KMS-11 (cell line): ENCODE data around the gene PPFIBP1.
"Not testable (repeated sequence)": the region's sequence is repeated elsewhere in the genome, so short reads cannot be mapped to it uniquely, and the experiment has no call there.

Source experiments
- H2AFZ ChIP-seq: fragments of 200-600 bp; sonication (generic); 2 replicates; pipeline ENCODE4 v1.6.1; 2016; ENCODE audit warnings: antibody characterized with exemption, mixed run types, low read depth
- H3K27ac ChIP-seq: fragments of 200-600 bp; sonication (generic); 2 replicates; pipeline ENCODE4 v1.6.1; 2016; ENCODE audit warnings: mild to moderate bottlenecking, mixed run types
- H3K27me3 ChIP-seq: fragments of 200-600 bp; sonication (generic); 2 replicates; pipeline ENCODE4 v1.6.1; 2017; ENCODE audit warnings: mild to moderate bottlenecking, low read depth, mixed run types, moderate library complexity; ENCODE audit not compliant: insufficient read depth
- H3K36me3 ChIP-seq: fragments of 200-600 bp; sonication (generic); 2 replicates; pipeline ENCODE4 v1.6.1; 2017; ENCODE audit warnings: mild to moderate bottlenecking, mixed run types; ENCODE audit not compliant: insufficient read depth
- H3K4me1 ChIP-seq: fragments of 200-600 bp; sonication (generic); 2 replicates; pipeline ENCODE4 v1.6.1; 2016; ENCODE audit warnings: mild to moderate bottlenecking, low read depth, mixed run types; ENCODE audit not compliant: poor library complexity, severe bottlenecking
- H3K4me2 ChIP-seq: fragments of 200-600 bp; sonication (generic); 2 replicates; pipeline ENCODE4 v1.7.0; 2016; ENCODE audit warnings: mild to moderate bottlenecking, mixed run types
- H3K4me3 ChIP-seq: fragments of 200-600 bp; sonication (generic); IDR thresholded peaks from 2 replicates; pipeline ENCODE4 v1.6.1; 2017; ENCODE audit warnings: low read depth, low read length, mixed read lengths; ENCODE audit not compliant: insufficient read depth
- H3K79me2 ChIP-seq: fragments of 200-600 bp; sonication (generic); 2 replicates; pipeline ENCODE4 v1.6.1; 2016; ENCODE audit warnings: low read depth, mixed run types; ENCODE audit not compliant: insufficient read depth
- H3K9ac ChIP-seq: fragments of 200-600 bp; sonication (generic); 2 replicates; pipeline ENCODE4 v1.6.1; 2016; ENCODE audit warnings: mild to moderate bottlenecking, mixed run types
- H4K20me1 ChIP-seq: fragments of 200-600 bp; sonication (generic); 2 replicates; pipeline ENCODE4 v1.6.1; 2016; ENCODE audit warnings: mild to moderate bottlenecking, mixed run types; ENCODE audit not compliant: insufficient read depth
- TF ChIP-seq, protein P1 (sequence below): fragments of 200-600 bp; sonication (generic); conservative IDR thresholded peaks from 2 replicates; pipeline ENCODE4 v1.6.1; 2017; ENCODE audit warnings: low read depth, mild to moderate bottlenecking, antibody characterized with exemption, low read length, moderate library complexity, mixed read lengths

The PPFIBP1 gene

DNA sequence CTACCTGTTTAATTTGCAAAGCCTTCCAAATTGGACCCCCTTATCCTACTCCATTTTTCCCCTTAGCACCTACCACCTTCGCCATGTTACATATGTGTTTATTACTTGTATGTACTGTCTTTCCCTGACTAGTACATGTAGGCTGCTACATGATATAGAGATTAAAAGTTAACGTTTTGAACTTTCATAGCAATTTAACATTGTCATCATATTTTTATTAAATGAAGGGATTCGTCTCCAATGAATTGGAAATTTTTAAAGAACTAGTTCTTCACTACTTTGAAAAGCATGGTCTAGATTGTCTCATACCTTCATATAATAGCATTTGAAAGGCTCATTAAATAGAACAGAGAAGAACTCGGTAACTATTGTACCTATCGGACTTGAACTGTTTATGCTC, 107.4 kb downstream of the PPFIBP1 start:
- Histone ChIP-seq H3K4me1 (no peaks in the 10 kb centered on the region), H3K4me3 (no peak overlapping the region), H3K36me3 (no peaks in the 10 kb centered on the region), H3K9ac (no peak overlapping the region), H2AFZ (no peak overlapping the region), H4K20me1 (no peaks in the 10 kb centered on the region), H3K4me2 (no peak overlapping the region), H3K79me2 (no peaks in the 10 kb centered on the region), H3K27me3 (no peaks in the 10 kb centered on the region), H3K27ac (no peak overlapping the region)
- TF ChIP-seq, protein P1, sequence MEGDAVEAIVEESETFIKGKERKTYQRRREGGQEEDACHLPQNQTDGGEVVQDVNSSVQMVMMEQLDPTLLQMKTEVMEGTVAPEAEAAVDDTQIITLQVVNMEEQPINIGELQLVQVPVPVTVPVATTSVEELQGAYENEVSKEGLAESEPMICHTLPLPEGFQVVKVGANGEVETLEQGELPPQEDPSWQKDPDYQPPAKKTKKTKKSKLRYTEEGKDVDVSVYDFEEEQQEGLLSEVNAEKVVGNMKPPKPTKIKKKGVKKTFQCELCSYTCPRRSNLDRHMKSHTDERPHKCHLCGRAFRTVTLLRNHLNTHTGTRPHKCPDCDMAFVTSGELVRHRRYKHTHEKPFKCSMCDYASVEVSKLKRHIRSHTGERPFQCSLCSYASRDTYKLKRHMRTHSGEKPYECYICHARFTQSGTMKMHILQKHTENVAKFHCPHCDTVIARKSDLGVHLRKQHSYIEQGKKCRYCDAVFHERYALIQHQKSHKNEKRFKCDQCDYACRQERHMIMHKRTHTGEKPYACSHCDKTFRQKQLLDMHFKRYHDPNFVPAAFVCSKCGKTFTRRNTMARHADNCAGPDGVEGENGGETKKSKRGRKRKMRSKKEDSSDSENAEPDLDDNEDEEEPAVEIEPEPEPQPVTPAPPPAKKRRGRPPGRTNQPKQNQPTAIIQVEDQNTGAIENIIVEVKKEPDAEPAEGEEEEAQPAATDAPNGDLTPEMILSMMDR: no peak

DNA sequence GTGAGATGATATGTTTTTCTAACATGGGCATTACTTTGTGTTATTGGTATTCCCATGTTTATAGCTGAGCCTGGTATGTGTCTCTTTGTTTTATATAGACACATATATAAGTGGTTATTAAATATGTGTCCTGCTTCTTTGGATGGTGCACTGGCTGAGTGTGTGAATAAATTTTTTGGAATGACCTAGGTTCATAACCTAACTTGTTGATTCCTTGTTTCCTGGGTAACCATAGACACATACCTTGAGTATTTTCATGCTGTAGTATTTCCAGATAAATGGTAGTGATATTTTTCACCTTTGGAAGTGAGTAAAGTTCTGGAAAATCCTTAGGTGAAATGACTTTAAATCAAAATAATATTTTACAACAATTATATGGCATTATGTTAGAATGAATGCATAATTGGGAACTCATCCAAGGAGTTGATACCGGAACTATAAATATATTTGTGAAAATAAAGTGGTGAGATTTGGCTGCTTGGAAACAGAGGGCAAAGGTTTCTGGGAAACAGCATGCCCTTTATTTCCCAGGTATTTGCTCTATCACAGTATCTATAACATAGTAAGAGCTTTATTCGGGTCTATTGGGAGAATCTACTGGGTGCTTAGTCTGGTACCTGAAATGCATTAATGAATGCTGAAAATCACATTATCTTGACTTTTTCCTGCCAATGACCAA, 107.9 kb downstream of the PPFIBP1 start:
- Histone ChIP-seq H3K4me3 (no peak overlapping the region), H3K27ac (no peak overlapping the region), H3K36me3 (no peaks in the 10 kb centered on the region), H3K27me3 (no peaks in the 10 kb centered on the region), H3K9ac (no peak overlapping the region), H3K79me2 (no peaks in the 10 kb centered on the region), H4K20me1 (no peaks in the 10 kb centered on the region), H3K4me1 (no peaks in the 10 kb centered on the region), H3K4me2 (no peak overlapping the region), H2AFZ (no peak overlapping the region)
- TF ChIP-seq, protein P1: no peak

DNA sequence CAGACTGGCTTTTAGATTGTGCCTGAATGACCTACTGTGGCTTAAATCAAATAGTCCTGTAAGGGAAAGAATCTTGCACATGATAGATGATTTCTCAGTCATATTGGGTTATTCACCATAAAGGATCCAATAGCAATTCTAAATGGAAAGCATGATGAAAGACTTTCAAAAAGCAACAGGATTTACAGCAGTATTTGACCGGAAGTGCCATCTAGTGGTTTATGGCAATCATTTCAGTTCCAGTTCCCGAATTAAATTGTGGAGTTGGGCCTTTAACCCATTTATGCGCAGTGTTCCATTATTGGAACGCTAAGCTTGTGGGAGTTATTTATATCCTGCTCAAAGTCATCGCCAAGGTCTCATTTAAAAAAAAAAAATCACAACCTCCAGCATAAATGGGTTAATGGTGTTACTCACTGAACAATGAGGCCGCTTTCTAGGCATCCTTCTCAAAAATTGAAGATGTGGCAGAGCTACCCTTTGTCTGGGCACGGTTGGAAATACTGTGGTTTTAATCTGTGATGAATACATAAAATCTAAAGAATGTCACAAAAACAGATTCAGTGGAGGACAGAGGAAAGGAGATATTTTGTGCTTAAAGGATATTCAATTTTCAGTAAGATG, 111.5 kb downstream of the PPFIBP1 start:
- H3K36me3 ChIP-seq: no peaks in the 10 kb centered on the region
- TF ChIP-seq, protein P1: peak; percentile 54
- no peaks in the 10 kb centered on the region for H3K79me2 ChIP-seq
- H3K4me2 ChIP-seq: no peak overlapping the region
- H3K27me3 ChIP-seq: no peaks in the 10 kb centered on the region
- no peak overlapping the region for H2AFZ ChIP-seq
- H3K27ac ChIP-seq: no peak overlapping the region
- H4K20me1 ChIP-seq: no peaks in the 10 kb centered on the region
- no peak overlapping the region for H3K4me3 ChIP-seq
- no peak overlapping the region for H3K9ac ChIP-seq
- H3K4me1 ChIP-seq: no peaks in the 10 kb centered on the region

DNA sequence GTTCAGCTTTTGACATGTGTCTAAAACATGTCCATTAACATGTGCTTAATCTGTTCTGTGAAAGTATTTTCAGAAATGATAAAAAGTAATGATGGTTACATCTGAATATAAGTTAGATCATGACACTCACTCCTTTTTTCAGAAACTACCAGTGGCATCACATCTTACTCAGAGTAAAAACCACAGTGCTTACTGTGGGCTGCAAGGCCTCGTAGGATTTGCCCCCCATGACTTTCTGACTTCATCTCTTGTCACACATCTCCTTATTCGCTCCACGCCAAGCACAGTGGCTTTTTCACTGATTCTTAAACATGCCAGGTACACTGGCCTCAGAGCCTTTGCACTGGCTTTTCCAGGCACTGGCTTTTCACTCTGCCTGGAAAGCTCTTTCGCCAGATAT, 112.6 kb downstream of the PPFIBP1 start:
- not testable (repeated sequence) for H2AFZ ChIP-seq, H3K4me3 ChIP-seq, H3K4me2 ChIP-seq, H3K27ac ChIP-seq, H3K79me2 ChIP-seq, H3K9ac ChIP-seq, H3K36me3 ChIP-seq, H3K4me1 ChIP-seq, H3K27me3 ChIP-seq, H4K20me1 ChIP-seq

DNA sequence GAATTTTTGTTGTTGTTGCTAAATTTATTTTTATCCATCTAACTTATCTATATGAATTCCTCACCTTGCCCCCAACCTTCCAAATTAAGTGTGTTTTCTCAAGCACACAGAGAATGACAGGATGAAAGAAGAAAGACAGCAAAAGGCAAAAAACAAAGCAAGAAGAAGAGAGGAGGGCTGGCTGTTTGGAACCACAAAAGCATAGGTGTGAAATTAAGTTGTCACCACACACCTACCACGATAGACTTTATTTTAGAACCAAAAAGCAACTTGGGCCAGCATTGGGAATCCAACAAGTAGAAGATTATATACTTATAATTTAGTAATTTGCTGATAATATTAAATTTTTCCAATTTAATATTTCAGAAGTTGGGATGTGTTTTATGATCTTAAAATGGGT, 113.5 kb downstream of the PPFIBP1 start:
- Histone ChIP-seq H3K36me3 (no peaks in the 10 kb centered on the region), H3K4me2 (no peak overlapping the region), H3K27me3 (no peaks in the 10 kb centered on the region), H2AFZ (no peak overlapping the region), H4K20me1 (no peaks in the 10 kb centered on the region), H3K4me1 (no peaks in the 10 kb centered on the region), H3K4me3 (no peak overlapping the region), H3K79me2 (no peaks in the 10 kb centered on the region), H3K27ac (no peak overlapping the region), H3K9ac (no peak overlapping the region)
- TF ChIP-seq, protein P1: no peak
